AG04449 (cell line): ENCODE data around the gene FUOM.

Experiments used
- CTCF ChIA-PET: fragments of 350-600 bp; formaldehyde crosslinking; extraction: SDS; loops from one replicate; lab custom pipeline; 2021; ENCODE audit warnings: antibody characterized with exemption; lab: Yijun Ruan, JAX
- POLR2A ChIA-PET: fragments of 400-600, 350-600 bp; formaldehyde crosslinking; extraction: SDS; loops from one replicate; lab custom pipeline; 2020; ENCODE audit warnings: antibody characterized with exemption, inconsistent platforms; lab: Yijun Ruan, JAX
- DNase-seq: peaks from one replicate; pipeline ENCODE4 v3.0.0-alpha.2; 2010; ENCODE audit warnings: low read depth, low spot score
- H3K4me3 ChIP-seq: 2 replicates; pipeline ENCODE4 v1.5.1; 2011; ENCODE audit warnings: low read depth, mild to moderate bottlenecking, control low read depth, low read length
- CTCF ChIP-seq: IDR thresholded peaks from one replicate; pipeline ENCODE4 v1.5.1; 2011; ENCODE audit warnings: mild to moderate bottlenecking, moderate library complexity, low read length, control low read depth, inconsistent platforms; ENCODE audit not compliant: insufficient read depth; ENCODE audit errors: missing control alignments

The FUOM gene

GRCh38 chr10:133350950-133351329 lies 6.9 kb downstream of the FUOM start:
- no peak for DNase-seq
- TF ChIP-seq CTCF, result no peak
- H3K4me3 ChIP-seq, result no peak overlapping the region
- CTCF ChIA-PET, result interaction anchor here (1.3 to 1.6 kb wide), 2 partner anchors 21 to 23 kb away, joined by 3 to 6 read pairs; no protein-coding TSS in a partner anchor
- POLR2A ChIA-PET, result interaction anchor here (1.4 kb wide), 1 partner anchor 21 kb away, joined by 4 read pairs; no protein-coding TSS in a partner anchor

- H3K4me3 ChIP-seq, result no peak overlapping the region
- ChIA-PET POLR2A (interaction anchor here (0.8 kb wide), 1 partner anchor 23 kb away, joined by 3 read pairs; no protein-coding TSS in a partner anchor), CTCF (interaction anchor here (1.3 to 1.6 kb wide), 2 partner anchors 21 to 22 kb away, joined by 3 to 6 read pairs; no protein-coding TSS in a partner anchor)
- DNase-seq, result no peak
- TF ChIP-seq CTCF, result no peak
These were observed 7.4 kb downstream of the FUOM start for GRCh38 chr10:133350283-133350949.

- TF ChIP-seq CTCF, result no peak
- no peak overlapping the region for H3K4me3 ChIP-seq
- no peak for DNase-seq
- CTCF ChIA-PET, result interaction anchor here (1.6 kb wide), 1 partner anchor 20 kb away, joined by 6 read pairs; no protein-coding TSS in a partner anchor
- POLR2A ChIA-PET, result interaction anchor here (0.8 kb wide), 1 partner anchor 22 kb away, joined by 3 read pairs; no protein-coding TSS in a partner anchor
These were observed 8.2 kb downstream of the FUOM start for GRCh38 chr10:133349577-133350011.

- no peak overlapping the region for H3K4me3 ChIP-seq
- POLR2A ChIA-PET, result no interaction called here
- CTCF ChIA-PET, result interaction anchor here (1.6 kb wide), 1 partner anchor 19 kb away, joined by 6 read pairs; no protein-coding TSS in a partner anchor
- TF ChIP-seq CTCF, result no peak
- DNase-seq, result no peak
These were observed 8.7 kb downstream of the FUOM start for GRCh38 chr10:133349160-133349568.

GRCh38 chr10:133347710-133348517 lies 9.9 kb downstream of the FUOM start:
- TF ChIP-seq CTCF, result no peak
- DNase-seq, result no peak
- no peak overlapping the region for H3K4me3 ChIP-seq
- CTCF ChIA-PET, result interaction anchor here (1.6 to 2.3 kb wide), 2 partner anchors 18 to 21 kb away, joined by 6 read pairs; no protein-coding TSS in a partner anchor
- POLR2A ChIA-PET, result interaction anchor here (0.8 kb wide), 1 partner anchor 19 kb away, joined by 6 read pairs; no protein-coding TSS in a partner anchor

- DNase-seq, result no peak
- no peak overlapping the region for H3K4me3 ChIP-seq
- ChIA-PET POLR2A (no interaction called here), CTCF (interaction anchor here (2.3 kb wide), 1 partner anchor 19 kb away, joined by 6 read pairs; no protein-coding TSS in a partner anchor)
- no peak for TF ChIP-seq CTCF
These were observed 11.4 kb downstream of the FUOM start for GRCh38 chr10:133346413-133346812.
